NCI-H2107 (cell line): Measurements from ENCODE around the gene BUD23.
A peak's percentile ranks its signal among the peaks of the same experiment; 100 is the strongest.
"Not testable (repeated sequence)": the region's sequence is repeated elsewhere in the genome, so short reads cannot be mapped to it uniquely, and the experiment has no call there.

Experiments
- DNase-seq: peaks from one replicate; lab custom pipeline; 2025; lab: John Stamatoyannopoulos, UW

The BUD23 gene

DNA sequence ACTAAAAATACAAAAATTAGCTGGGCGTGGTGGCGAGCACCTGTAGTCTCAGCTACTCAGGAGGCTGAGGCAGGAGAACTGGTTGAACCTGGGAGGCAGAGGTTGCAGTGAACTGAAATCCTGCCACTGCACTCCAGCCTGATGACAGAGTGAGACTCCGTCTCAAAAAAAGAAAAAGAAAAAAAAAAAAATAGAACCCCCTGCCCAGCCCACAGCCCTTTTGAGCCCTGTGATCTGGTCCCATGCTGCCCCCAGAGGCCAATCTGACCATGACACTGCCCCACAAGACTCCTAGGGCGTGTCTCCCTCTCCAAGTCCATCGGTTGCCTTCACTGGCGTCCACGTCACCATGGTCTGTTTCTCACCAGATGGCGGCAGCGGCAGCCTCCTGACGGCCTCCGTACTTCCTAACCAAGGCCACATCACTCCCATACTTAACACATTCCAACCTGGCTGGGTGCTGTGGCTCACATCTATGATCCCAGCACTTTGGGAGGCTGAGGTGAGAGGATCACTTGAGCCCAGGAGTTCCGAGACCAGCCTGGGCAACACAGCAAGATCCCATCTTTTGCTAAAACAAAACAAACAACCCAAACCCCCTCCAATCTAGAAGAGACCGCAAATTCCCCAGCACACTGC, 18.1 kb downstream of the BUD23 start:
- no peak for DNase-seq

DNA sequence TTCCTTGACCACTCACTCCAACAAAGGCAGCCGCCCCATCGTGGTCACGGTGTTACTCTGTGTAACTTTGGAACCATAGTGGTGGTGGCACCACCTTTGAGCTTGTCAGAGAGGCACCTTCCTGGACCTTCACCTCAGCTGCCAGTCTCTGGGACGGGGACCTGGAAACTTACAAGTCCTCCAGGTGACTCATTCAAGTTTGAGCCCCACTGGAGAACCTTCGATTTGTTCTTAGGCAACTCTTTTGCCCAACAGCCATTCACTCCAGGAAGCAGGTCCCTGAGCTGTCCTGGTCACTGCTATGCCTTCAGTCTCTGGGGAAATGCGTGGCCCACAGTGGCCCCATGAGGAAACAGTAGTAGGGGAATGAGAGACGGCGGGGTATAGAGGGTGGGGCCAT, 18.8 kb downstream of the BUD23 start:
- no peak for DNase-seq

DNA sequence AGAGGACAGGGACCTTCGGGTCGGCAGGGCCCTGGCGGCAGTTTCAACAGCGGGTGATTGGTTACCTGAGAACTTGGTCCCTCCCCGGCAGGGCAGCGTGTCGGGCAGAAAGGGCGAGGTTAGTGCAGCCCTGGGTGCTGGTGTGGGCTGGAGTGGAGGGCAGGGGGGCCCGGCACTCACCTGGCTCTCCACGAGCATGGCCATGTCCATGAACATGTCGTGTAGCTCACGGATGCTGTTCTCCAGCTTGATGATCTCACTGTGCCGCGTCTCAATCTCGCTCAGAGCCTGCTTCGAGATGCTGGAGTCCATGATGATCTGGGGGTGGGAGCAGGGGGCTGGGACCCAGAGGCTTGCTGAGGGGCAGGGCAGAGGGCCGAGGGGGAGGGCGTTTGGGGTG, 19.3 kb downstream of the BUD23 start:
- DNase-seq = no peak

DNA sequence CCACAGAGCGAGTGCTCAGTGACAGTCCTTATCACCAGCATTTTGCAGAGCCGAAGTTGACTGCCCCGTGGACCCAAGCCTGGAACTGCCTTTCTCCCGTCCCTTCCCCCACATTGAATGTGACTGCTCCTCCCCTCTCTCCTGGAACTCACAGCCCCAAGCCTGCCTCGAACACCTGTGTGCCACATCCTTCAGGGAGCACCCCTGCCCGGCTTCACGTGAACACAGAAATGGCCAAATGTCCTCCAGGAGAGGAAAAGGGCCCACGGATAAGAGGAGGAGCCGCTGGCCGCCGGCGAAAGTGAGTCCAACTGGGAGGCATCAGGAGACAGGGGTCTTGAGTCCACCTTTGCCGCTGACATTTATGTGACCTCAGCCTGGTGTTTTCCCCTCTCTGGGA, 19.8 kb downstream of the BUD23 start:
- no peak for DNase-seq

DNA sequence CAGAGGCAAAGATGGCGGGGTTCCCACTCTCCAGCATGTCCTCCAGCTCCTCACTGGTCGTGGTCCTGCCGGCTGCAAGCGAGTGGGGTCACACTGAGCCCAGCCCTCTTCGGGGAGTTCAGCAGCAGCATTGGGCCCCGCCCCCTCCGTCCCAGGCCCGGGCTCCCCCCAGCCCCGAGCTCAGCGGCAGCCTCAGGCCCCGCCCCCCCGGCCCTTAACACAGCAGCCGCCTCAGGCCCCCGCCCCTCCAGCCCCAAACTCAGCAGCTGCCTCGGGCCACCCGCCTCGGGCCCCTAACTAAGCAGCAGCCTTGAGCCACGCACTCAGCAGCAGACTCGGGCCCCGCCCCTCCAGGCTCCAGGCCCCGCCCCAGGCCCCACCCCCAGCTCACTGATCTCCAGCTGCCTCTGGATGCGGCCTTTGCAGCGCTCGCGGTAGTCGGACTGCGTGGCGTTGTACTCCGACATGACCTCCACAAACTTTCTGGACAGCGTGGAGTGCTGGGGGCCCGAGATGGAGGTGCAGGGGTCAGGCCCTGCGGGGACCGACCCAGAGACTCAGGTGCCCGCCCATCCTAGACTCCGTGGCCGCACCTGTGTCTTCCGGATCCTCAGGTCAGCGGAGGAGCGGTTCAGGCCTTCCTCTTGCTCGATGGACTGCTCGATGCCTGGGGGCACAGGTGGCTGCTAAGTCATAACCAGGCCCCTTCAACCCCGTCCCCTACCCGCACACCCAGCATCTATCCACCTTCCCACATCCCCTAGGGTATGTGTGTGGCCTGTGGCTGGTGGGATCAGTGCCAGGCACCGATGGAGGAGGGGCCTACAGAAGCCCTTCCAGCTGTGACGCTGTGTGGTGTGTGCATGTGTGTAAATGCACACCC, 20.6 kb downstream of the BUD23 start:
- no peak for DNase-seq

DNA sequence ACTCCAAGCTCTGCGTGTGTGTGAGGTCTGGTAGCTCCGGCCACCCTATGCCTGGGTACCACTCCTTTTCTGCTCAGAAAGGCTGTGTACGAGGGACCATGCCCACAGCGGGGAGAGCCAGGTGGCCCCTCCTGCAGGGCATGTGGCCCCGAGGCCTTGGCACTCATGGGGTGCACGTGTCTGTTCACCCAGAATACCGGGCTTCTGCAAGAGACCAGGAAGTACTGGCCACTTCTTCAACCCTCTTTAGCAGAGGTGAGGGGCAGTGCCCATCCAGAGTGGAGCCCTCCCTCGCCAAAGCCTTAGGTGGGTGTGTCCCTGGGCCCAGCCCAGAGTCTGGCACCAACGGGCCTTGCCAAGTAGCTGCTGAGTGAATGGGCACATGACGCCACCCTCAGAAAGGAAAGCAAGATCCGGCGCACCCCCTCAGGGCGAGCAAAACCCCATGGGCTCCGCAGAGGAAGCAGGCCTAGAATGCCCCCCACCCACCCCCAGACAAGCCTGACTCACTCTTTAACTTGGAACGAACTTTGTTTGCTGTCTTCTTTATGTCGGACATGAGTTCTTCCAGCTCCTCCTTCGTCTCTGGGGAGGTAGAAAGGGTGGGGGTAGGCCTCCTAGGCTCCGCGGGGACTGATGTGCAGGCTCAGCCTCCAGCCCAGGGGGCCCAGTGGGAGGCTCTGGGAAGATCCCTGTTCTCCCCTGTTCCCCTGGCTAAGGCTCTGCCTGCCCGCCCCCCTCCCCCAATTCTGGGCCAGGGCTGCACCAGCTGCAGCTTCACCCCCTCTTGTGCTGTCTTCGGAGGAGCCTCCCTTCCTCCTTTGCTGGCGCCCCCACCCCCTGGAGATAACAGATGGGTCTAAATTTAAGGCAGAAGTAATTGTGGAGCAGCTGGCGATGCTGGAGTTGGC, 21.5 kb downstream of the BUD23 start:
- DNase-seq = no peak

DNA sequence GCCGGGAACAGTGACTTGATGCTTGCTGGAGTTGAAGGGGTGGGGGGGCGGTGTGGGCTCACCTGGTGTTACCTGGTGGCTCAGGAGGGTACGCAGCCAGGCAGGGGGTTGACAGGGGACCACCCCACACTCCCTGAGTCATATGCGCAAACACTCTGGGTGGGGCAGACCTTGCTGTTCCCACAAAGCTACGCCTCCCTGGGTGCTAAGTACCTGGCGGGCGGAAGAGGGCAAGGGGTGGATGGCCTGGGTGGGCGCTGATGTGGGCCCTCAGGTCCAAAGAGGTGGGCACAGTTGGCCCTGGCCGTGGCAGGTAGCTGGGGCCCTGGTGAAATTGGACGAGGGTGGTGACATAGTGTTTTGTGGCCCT, 22.1 kb downstream of the BUD23 start:
- no peak for DNase-seq

DNA sequence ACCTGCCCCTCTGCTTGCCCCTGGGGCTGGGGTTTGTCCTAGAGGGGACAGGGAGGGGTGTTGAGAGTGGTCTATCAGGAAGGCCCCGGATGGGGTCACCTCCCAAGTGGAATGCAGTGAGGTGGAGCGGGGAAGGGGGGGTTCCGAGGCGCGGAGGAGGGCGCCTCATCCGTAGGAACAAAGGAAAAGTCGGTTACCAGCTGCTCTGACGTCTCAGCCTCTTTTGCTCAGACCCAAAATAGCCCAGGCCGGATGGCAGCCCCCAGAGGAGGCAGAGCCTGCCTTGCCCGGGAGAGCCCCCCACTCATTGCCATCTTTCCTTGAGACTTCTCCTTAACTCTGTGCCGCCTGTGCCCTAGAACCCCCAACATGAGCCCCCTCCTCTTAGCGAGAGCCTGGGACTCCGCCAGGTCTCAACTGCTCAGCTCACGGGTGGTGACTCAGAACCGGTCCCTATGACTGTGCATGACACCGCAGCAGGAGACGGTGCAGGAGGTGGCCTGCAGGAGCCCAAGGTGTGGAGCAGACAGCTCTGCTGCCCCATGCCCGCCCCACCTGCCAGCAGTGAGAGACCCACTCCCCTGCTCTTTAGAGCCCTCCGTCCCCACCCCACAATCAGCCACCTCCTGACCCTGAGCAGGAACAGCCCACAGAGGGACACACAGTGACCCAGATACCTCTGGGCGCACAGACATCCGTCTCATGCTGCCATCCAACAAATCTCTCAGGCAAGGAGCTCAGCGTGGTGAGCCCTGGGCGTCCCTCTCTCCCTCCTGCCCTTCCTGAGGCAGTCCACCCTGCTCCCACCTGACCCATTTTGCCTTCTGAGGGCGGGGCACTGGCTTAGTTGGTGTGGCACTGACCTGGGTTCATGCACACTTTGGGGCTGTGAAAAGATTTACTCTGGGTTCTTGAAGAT, 23.0 kb downstream of the BUD23 start:
- peak; percentile 16 for DNase-seq

DNA sequence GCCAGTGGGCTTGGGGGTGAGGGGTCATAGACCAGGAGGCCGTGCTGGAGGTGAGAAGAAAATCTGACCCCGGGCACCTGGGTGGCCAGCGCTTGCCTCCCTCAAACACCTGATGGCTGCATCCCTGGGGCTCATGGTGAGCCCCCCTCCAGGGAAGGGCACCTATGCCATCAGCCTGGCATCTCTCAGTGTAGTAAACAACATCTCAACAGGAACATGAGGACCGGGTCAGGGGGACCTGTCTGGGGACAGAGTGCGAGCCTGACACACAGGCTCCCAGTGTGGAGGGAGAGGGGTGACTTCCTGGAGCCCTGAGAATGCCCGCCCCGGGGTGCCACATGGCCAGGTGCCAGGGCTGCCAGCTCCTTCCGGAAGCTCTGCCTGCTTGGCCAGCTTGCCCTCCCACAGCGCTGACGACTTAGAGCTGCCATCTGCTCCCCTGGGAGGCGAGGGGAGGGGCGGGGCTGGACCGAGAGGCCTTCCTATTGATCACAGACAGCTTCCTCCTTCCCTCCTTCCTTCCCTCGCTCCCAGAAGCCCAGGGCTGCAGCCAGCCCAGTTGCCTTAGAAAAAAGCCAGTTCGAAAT, 23.7 kb downstream of the BUD23 start:
- peak; percentile 89 for DNase-seq

DNA sequence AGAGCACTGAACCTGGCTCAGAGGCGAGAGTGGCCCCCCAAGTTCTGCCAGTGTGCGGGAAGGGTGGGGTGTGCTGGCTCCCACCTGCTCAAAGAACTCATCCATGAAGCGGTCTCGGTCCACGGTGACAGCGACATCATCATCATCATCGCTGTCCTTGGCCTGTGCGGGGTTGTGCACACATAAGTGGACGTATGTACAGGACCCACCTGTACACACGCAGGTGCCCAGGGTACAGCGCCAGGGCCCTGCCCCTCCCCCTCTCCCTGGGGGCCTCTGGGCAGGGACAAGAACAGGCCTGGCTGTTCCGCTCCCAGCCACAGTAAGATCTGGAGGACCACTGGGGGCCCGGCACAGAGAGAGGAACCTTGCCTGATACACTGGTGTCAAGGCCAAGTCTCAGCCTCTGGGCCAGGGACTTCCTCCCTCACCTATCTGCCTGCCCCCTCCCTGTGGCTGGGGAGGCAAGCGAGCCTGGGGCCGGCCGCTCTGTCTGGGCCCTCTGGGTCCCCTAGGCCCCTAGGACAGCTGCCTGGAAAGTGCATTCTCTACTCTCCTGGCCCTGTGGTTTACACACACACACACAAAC, 25.7 kb downstream of the BUD23 start:
- DNase-seq = no peak

DNA sequence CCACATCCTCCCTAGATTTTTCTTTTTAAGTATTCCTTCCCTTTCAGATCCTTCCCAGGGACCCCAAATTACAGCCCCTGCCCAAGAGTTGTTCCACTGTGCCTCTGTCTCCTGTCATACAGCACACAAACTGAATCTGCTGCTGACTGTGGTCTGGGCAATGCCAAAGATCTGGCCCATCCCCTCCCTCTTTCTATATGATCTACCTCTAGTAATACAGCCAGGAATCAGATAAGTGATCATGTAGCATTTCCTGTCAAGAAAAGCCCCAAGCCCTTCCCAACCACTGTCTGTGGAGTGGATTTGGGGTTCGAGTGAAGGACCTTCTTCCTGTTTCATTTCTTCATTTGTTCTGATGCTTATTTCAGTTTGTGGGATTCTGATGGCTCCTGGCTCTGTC, 29.4 kb downstream of the BUD23 start:
- no peak for DNase-seq

DNA sequence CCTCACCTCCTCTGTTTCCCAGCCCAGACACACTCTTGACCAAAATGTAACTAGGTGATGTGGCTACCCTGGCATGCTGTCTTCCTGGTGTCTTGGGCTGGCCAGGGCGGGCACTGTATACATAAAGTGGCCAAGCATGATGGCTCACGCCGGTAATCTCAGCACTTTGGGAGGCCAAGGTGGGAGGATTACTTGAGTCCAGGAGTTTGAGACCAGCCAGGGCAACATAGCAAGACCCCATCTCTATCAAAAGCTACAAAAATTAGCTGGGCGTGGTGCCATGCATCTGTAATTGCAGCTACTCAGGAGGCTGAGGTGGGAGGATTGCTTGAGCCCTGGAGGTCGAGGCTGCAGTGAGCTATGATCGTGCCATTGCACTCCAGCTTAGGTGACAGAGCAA, 29.9 kb downstream of the BUD23 start:
- DNase-seq = not testable (repeated sequence)

DNA sequence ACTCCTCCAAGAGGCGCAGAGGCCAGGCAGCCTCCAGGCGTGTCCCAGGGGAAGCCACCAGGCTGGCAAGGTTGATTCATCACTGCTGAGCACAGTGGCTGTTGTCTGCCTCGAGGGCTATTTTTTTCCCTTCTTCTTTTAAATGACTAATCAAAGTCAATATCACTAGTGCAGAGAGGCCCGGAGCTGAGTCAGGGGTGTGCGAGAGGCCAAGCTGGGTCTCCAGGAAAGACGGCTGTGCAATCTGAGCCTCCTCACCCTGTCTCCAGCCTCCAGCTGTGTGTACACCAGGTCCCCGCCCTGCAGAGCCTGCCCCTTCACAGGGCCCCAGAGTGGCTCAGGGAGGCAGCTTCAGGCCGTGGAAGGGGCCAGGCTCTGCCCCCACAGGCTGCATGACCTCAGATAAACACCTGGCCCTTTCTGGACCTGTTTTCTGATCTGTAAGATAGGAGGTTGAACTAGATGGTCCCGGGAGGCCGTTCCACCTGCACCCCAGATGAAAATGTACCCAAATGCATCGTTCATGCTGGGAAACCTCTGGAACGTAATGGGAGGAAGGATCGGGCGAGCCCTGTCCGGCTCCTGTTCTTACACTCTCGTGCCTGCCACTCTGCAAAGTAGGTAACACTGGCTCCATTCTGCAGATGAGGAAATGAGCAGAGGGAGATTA, 32.4 kb downstream of the BUD23 start:
- peak; percentile 57 for DNase-seq

DNA sequence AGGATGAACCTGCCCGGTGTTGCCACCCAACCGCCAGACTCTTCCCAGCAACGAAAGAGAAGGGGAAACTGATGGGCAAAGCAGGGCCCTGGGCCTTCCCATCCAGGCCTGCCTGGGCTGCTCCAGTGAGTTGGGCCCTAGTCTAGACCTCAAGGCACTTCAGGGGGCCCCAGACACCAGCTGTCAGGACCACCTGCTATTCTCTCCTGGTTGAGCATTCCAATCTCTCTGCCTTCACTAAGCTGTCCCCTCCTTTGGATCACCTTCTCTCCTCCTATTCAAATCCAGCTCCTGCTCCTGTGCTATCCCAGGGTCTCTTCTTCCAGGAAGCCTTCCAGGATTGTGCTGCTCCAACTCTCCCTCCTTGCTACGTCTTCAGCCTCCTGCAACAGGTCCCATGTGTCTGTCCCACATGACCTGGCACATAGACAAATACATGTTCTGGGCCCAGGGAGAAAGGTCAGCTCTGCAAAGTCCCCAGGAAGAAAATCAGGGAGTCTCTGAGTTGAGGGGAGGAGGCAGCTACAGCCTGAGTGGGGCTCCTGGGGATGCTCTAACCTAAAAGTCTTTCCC, 33.0 kb downstream of the BUD23 start:
- no peak for DNase-seq

DNA sequence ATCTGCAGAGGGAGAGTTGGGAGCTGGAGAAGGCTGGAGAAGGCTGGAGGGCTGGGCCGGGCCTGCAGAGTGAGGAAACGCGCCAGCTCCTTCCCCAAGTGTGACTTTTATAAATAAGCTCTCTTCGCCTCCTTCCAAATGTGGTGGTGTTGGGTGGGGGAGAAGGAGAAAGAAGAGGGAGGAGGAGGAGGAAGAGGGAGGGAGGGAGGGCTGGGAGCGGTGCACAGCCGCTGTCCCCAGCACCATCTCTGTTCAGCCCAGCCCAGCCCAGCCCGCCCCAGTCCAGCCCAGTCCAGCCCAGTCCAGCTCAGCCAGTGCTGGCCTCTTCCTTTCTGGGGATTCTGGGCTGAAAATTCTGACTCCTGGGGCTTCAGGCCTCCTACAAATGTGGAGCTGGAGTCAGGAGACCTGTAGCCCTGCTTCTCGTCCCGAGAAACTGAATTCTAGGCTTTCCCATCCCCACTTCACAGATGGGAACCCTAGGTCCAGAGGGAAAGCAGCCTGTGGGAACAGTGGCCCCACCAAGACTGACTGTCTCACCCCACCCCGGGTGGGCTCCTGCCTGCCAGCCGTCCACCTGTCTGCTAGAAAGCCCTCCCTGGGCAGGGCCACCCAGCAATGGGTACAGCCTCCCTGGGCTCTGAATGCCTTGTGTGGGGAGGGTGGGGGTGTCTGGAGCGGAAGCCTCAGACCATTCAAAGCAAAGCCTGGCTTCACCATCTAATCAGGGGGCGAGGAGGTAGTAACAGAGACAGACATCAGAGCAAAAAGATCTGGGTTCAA, 33.8 kb downstream of the BUD23 start:
- DNase-seq = no peak

DNA sequence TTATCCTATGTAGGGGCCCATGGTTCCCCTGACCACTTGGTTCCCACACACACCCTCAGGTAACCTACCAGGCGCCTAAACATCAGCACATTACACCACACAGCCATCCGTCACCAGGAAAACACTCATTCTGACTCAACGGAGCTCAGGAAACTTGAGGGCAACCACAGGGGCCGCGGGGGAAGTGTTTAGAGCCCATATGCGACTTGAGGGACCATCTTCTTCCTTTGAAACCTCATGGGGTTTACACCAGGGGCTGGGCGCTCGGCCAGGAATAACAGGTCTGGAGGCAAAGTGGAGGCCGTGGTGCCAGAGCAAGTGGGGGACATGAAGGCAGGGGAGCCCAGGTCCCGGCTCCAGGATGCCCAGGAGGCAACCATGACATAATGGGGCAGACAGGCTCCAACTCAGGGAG, 34.6 kb downstream of the BUD23 start:
- no peak for DNase-seq

DNA sequence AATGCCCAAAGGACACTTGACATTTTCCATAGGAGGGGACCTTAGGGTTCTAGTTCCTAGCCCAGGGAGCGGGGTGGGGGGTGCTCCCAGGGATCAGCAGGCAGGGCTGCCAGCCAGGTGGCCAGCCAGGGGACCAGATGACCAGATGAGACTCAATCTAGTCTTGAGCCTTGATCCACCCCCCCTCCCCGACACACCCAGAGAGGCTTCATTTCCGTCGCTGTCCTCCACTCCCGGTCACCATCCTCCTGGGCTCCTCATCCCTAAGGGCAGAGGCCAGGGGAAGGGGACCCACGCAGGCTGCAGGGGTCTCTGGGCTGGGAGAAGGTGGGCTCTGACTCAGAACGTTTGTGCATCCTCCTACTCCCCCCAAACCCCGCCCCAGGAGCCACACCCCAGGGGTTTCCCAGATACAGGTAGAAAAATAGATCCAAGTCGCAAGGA, 35.1 kb downstream of the BUD23 start:
- no peak for DNase-seq

DNA sequence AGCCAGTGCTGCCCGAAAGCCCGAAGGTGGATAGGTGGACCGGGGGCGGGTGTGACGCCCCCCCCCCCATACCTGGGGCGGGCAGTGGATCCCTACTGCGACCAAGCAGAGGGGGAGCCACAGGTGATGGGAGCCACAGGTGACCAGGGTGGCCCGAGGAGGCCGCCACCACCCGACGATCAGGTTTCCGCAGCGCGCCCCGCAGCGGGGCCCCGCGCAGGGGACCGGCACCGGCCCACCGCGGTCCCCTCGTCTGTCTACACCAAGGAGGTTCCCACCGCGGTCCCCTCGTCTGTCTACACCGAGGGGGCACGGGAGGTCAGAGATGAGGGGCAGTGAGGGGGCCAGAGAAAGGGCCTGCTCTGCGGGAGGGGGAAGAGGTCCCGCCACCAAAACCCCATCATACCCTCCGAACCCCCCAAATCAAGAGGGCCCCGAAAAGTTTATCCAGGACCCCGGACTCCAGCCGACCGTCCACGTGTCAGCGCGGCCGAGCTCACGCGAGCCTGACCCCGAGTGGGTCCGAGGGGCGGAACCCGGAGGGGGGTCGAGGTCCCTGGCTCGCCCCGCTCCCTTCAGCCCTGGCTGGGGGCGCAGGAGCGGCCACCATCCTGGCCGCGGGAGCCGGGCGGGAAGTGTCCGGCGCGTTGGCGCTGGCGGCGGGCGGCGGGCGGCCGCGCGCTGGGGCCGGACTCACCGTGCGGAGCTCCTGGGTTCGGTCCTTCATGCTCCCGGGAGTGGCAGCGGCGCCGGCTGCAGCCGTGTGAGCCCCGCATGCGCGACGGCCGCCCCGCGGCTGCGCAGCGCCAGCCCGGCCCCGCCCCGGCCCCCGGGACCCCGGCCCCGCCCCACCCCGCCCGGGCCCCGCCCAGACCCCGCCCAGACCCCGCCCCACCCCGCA, 35.8 kb downstream of the BUD23 start, which contains the start of gene STX1A:
Gene STX1A, minus strand, starts transcription at position 765 of the 901 bp plus-strand sequence. Its CDS starts 38 bp downstream, at position 727.
- peak; percentile 59 for DNase-seq
